ENCODE data around the gene FOXI1.
"Not testable (repeated sequence)": the region's sequence is repeated elsewhere in the genome, so short reads cannot be mapped to it uniquely, and the experiment has no call there.

Gene FOXI1

DNA sequence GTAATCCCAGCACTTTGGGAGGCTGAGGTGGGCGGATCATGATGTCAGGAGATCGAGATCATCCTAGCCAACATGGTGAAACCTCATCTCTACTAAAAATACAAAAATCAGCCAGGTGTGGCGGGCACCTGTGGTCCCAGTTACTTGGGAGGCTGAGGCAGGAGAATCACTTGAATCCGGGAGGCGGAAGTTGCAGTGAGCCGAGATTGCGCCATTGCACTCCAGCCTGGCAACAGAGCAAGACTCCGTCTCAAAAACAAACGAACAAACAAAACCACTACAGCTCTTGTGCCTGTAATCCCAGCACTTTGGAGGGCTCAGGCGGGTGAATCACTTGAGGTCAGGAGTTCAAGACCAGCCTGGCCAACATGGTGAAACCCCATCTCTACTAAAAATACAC lies 11.4 kb upstream of the FOXI1 start:
- not testable (repeated sequence) for DNase-seq

DNA sequence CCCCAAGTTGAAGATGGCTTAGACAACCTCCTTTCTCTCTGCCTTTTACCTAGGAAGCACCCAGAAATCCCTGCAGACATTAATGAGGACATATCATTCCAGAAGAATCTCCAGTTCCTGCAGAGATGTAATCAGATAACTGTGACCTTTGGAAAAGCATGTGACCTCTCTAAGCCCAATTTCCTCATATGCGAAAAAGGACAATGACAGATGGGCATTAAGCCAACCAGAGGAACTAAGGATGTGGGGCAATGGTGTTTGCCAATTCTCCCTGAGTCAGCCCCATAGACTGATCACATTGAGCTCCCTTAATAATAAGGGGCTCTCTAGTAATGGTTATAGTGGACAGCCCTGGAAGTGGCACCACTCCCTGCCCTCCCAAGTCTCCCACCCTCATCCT lies 10.1 kb upstream of the FOXI1 start:
- no peak for DNase-seq

DNA sequence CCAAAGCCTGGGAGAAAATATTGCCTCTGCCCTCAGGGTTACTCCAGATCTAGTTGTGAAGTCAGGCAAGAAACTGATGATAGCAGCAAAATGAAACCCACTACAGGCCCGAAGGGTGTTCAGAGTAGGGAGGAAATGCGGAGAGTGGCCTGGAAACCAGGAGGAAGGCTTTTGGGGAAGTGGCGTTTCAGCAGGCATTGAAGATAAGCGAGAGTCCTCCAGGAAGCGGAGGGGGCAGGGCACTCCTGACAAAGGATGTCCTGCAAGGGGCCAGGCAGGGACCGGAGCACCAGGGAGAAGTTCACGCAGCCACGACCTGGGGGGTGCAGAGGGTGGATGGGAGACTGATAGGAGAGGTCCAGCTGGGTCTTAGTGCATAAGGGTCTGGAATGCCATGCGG lies 7.8 kb upstream of the FOXI1 start:
- no peak for DNase-seq

DNA sequence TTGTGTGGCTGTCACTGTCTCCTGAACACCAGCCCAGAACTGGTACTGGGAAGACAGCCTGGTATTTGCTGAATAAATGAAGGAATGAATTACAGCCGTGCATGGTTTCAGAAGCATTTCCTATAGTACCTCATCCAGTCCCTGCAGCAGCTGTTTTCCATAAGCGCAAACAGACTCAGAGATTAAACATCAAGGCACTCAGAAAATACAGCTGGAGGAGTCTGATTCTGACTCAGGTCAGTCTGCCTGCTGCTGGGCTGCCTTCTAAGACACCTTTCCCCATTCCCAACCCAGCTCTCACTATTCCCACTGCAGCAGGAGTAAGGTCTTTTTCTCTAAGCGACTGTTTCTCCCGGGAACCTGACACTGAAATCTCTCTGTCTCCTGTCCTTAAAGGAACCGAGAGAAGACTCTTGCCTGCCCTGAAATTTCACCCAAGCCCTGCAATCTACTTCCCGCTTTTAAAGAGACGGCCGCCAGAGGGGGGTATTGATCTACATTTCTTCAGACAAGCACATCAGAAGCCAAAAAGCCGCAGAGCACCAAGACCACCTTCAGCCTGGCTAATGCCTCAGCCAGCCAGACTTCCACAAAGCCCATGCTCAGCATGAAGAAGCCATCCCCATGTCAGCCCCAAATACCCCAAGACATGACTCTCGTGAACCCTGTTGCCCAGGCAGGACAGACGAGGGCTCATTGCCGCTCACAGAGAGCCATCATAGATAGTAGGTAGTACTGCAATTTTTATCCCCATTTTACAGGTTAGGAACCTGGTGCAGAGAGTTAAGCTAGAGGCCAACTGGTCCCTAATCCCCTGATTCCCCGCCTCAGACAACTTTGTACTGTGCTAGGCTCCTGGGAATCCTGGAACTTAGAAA lies 5.4 kb upstream of the FOXI1 start:
- peak; percentile 2 for DNase-seq

DNA sequence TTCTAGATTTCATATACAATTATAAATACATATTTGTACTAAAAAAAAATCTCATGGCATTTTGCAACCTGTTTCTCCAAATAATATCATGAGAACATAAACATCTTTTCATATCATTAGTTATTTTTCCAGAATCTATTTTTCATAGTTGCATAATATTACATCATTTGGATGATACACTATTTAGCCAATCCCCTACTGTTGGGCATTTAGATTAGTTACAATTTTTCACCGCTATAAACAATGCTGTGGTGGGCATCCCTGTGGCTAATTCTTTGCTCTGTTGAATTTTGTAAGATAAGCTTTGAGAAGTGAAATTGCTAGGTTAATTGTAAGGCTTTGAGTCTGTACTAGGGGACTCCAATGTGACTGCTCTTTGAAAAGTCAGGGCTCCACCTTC lies 2.2 kb upstream of the FOXI1 start:
- no peak for DNase-seq

DNA sequence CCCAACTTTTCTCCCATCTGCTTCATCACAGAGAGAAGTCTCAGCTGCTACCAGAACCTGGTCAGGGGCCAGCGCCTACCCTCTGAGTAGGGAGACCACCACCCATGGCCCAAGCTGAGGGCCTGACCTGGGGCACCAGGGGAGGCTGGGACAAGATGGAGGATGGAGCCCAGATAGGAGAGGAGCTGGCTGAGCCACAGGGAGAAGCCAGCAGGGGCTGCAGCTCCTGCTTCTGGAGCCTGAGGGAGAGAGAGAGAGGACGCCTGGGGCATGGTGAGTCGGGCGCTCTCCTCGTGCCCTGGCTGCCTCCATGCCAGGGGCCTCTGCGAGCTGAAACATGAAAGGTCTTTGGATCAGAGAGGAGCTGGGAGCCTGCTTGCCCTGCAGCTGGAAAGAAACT lies 1.4 kb upstream of the FOXI1 start:
- DNase-seq = no peak

DNA sequence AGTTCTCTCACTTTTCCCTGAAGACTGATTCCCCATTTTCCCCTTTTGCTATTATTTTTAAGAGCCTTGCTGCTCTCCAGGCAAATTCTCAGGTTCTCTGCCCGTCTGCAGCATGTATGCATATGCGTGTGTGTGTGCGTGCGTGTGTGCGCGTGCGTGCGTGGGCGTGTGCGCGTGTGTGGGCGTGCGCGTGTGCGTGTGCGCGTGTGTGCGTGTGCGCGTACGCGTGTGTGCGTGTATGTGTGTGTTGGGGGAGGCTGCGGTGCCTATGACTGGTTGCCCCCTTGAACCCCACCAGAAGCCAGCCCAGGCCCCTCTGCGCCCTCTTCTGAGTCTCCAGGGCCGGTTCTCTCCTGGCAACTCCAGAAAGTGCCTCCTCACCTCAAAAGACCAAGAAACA lies 987 bp upstream of the FOXI1 start:
- no peak for DNase-seq

DNA sequence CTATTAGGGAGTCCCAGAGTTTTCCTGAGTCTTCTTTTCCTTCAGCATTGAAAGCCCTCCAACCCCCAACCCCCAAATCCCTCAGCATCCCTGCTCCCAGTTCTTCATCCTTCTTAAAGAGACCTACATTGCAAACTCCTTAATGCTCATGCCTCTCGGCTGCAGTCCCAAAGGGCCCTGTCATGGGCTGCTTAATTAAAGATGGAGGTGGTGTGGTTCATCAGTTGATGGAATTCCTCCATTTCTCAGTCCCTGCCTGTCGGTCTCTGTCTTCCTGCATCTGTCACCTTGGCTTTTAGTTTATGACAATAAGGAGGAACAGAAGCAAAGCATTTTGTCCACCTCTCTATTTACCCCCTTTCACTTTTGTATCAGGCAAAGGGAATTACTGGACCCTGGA lies 2.0 kb downstream of the FOXI1 start:
- no peak for DNase-seq

DNA sequence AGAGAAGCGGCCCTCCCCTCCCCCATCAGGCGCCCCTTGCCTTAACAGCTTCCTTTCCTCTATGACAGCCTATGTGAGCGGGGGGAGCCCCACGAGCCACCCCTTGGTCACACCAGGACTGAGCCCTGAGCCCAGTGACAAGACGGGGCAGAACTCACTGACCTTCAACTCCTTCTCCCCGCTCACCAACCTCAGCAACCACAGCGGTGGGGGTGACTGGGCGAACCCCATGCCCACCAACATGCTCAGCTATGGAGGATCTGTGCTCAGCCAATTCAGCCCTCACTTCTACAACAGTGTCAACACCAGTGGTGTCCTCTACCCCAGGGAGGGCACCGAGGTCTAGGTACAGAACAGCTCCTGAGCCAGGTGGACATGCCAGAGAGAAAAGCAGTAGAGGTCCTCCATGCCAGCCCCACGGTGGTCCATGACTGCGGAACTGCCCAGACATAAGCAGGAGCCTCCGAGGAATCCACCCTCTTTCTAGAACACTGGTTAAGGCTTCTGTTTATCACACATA lies 2.6 kb downstream of the FOXI1 start:
- DNase-seq = no peak

DNA sequence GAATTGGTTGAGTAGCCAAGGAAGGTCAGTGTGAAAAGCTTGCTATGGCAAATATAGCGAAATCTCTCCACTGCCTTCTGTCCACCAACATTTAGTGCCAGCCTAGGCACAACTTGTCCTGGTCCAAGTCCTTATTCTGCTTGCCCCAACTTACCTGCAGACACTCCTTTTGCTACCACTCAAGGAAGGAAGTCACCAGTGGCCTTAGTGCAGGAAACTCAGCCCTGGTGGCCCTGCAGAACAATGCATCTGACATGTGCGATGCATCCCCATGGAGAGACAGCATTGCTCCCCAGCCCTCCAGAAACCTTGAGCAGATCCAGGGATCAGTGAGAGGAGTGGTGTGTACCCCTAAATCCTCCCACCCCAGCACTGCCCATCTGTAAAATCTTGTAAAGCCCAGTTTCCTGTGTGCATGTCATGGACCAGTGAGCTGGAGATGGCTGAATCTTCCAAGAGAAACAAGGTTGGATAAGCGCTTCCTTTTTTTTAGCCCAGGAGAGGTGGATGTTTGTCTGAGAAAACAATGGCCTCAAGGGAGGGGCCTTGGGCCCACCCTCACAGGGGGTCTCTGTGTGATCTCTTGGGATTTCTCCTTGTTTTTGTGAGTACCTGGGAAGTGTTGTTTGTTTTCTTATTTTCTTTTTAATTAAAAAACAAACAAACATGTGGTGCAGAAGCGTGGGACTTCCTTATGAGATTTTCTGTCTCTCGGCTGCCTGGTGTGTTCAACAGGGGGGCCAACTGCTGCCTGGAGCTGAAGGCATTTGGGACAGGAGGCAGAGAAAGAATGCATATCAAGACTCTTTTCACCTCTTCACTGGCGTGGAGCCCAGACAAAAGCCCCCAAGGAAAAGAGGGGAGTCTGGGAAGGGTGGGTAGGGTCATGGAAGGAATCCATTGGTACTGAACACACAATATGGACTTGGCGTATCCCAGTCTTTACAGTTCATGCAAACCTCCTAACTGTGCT lies 3.6 kb downstream of the FOXI1 start:
- no peak for DNase-seq

DNA sequence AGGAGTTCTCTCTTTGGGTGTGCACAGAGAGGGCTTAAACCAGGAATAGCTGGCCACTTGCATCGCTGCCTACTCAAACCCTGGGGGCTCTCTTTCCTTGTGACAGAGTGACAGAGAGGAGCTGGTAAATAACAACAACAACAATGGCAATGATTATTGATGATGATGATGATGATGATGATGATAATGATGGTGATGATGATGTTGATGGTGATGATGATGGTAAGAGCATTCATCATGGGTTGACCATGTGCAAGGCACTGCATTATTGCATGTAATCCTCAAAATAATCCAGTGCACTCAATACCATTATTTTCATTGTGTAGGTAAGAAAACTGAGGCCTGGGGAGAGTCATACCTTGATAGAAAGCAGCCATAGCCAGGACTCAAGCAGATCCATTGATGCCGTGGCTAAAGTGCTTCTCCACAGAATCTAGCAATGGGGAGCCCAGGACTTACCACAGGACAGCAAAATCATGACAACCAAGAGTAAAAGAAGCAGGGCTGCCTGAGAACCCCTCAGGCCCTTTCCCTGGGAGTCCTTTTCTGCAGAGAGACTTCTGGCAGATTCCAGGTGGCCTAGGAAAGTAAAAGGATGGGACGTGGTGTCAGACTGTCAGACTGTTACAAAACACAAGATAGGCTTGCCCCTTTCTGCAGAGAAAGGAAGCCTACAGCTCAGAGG lies 4.8 kb downstream of the FOXI1 start:
- no peak for DNase-seq

DNA sequence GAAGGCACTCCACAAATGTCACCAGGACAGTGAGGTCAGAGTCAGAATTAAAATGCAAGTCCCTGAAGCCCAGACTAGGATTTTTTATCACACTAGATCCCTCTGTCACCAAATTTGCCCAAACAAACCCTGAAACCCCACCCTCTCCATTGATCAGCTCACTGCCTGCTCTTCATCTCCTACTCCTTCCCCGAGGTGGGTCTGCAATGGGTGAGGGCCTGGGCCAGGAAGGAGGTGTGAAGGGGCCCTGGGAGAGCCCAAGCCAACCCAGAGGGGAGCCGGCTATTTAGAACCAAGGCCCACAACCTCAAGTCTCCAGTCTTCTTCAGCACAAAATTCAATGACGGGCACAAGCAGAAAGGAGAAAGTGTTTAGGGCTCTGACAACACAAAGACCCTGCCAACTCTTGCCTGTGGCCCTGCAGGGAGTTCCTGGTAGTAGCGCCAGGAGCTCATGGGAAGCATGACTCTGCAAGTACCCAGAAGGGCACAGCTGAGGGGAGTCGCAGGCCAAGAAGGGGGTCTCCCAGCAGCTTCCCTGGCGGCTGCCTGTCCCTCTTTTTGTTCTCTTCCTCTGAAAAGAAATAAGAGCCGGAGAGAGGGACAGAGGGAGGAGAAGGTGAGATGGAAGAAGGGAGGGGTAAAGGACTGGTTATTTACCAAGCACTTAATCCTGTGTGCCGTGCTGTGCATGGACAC lies 5.5 kb downstream of the FOXI1 start:
- no peak for DNase-seq

DNA sequence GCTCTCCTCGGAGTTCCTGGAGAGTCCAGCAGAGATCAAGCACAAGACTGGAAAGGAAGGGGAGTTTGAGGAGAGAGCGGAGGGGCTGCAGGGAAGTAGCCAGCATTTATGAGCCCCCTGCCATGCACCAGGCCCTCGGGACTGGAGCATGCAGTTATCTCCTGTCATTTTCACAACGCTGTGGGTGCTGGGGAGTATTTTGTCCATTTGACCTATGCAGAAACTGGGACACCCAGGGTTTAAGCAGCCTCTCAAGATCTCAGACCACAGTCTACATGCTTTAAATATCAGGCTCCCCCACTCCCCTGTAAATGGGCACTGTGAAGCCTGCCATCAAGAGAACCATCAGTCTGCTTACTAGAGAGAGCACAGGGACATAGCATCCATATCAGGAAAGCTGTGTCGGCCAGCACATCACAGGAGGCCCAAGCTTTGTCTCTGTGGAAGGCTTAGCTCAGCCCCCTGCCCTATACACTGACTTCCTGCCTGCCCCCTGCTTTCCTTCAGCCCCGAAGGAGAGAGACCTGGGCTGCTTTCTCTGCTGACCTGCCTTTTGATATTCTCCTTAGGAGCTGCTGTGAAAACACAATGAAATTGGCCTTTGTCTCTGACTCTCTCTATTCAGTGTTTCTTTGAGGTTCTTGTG lies 7.3 kb downstream of the FOXI1 start:
- DNase-seq = no peak

DNA sequence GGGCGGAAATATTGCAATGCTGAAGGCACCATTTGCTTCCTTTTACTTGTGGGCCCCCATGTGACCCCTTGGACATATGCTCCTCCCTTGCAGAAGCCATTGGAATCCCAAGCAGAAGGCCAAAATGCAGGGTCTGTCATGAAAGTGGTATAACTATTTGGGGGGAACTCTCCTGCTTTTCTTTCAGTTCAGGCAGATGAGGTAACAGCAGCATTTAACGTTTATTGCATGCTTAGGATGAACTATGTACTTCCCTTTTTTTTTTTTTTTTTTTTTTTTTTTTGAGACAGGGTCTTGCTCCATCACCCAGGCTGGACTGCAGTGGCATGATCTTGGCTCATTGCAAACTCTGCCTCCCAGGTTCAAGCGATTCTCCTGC lies 7.8 kb downstream of the FOXI1 start:
- no peak for DNase-seq

DNA sequence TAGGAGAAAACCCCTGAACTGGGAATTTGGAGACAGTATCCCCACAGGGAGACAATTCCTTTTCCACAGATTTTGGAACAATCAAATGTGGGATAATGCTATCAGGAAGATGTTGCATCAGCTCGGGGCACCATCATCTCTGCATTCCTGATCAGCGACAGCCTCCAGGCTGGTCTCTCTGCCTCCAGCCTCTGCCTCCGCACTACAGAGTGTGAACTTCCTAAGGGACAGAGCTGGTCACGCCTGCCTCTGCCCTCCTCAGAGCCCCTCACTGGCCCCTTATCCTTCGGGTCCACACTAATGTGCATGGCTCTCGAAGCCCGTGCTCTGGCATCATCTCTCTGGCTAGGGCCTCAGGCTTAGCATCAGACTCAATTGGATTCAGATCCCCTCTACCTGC lies 8.6 kb downstream of the FOXI1 start:
- DNase-seq = no peak

DNA sequence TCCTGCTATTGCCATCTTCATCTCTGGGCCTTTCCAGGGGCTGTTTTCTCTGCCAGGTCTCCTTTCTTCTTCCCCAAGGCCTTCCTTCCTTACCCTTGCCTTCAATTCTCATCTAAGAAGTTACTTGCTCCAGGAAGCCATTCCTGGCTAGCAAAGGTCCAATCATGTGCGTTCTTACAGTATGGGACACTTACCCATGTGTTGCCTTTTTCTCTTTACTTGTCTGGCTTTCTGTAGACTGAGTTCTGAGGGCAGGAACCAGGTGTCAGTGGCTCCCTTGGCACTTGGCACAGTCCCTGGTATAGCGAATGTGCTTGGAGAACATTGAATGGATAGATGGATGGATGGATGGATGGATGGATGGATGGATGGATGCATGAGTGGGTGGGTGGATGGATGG lies 10.2 kb downstream of the FOXI1 start:
- DNase-seq = no peak

DNA sequence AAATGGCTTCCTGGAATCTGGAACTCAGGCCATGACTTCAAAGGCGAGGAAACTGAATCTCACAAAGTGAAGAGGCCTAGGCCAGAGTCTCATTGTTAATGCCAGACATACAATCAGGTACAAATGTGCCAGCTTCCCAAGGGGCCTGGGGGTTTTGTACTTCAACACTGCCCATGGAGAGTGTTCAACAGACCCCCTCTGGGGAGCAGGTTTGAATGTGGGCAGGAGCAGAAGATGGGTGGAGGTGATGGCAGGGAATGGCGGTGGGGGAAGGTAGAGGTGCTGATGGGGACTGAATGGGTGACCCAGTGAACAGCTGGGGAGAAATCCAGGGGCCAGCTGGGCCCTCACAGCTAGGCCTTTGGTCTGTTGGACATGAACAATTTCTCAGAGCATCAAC lies 12.0 kb downstream of the FOXI1 start:
- DNase-seq = no peak

DNA sequence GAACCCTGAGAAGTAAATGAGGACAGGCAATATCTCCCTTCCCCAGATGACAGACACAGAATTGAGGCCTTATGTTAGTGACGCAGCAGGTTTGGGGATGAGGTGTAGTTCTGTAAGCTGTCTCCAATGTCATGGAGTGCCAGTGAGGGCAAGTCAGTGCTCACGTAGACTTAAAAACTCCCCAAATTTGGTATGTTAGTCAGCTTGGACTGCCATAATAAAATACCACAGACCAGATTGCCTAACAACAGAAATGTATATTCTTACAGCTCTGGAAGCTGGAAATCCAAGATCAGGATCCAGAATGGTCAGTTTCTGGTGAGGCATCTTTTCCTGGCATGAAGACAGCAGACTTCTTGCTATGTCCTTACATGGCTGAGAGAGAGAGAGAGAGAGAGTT lies 14.9 kb downstream of the FOXI1 start:
- DNase-seq = no peak

DNA sequence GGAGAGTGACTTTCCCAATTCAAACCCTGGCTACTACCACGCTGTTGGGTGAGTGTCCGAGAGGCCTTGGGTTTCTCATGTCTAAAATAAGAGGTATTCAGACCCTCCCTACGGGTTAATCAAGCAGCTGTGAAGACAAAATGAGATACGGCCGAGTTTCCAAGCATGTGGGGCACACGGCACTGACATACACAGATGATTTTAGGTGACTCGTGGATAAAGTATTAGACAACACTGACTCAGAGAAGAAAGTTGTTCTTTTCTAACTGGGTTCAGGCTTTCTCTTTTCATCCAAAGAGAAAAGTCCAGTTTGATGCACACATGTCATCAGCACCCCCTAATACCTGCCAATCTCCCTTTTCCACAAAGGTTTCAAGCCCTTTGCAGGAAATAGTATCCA lies 15.6 kb downstream of the FOXI1 start:
- no peak for DNase-seq

DNA sequence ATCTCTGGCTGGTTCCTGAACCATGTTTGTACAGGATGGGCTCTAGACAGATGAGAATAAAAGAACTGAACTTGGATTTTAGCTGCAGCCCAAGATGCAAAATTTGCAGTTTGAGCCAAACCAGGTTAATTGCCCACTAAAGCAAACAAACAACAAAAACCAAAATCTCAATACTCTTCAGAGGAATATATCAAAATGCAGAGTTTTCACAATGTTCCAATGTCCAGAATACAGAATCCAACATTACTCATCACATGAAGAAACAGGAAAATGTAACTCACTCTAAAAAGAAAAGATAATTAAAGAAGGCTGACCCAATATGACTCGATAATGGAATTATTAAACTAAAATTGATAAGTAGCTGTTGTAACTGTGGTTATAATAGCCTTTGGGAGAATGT lies 20.4 kb downstream of the FOXI1 start:
- no peak for DNase-seq

DNA sequence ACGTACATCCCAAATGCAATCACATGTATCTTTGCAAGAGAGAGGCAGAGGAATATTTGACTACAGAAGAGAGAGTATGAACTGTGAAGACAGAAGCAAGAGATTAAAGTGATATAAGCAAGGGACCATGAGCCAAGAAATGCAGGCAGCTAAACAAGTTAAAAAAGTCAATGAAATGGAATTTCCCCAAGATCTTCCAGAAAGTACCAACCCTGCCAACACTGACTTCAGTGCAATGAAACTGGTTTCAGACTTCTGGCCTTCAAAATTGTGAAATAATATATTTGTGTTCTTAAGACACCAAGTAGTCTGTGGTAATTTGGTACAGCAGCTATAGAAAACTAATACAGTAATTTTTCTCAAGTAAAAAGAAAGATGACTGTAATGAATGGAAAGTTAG lies 20.9 kb downstream of the FOXI1 start:
- DNase-seq = no peak

DNA sequence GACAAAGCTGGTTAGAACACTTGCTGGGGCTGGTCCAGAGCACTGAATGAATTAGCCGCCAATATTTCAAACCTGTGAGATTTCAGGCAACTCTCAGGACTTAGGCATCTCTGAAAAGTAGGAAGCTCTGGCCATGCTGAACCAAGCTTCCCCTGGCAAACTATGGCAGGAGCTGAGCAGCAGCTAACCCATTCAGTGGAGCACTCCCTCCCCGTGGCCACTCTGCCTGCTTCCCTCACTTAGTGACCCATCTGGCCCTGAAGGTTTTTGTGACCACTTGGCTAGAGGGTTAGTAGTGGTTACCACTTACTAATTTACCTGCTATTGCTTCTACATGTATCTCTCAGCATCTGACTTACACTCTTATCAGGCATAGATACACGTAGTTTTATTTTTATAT lies 25.5 kb downstream of the FOXI1 start:
- no peak for DNase-seq
